Measurements from ENCODE around the gene EML6.
"Not testable (repeated sequence)": the region's sequence is repeated elsewhere in the genome, so short reads cannot be mapped to it uniquely, and the experiment has no call there.

EML6 gene

DNA sequence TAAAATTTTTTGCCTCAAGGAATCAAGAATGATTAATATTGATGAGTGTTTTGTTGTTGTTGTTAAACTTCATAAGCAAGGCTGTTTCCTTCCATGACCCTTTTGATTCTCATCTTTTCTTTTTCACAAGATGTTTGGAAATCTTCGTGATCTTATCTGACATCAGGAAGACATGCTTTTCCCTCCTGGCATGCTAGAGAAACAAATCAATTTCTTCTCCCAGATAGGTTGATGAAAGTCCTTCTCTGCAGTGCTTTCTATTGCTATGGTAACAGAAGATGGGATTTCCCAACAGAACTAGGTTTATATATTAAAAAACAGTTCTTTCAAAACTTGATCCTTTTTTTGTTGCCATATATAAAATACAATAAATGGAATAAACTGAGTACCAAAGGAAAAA lies 85.2 kb downstream of the EML6 start:
- DNase-seq, result no peak

DNA sequence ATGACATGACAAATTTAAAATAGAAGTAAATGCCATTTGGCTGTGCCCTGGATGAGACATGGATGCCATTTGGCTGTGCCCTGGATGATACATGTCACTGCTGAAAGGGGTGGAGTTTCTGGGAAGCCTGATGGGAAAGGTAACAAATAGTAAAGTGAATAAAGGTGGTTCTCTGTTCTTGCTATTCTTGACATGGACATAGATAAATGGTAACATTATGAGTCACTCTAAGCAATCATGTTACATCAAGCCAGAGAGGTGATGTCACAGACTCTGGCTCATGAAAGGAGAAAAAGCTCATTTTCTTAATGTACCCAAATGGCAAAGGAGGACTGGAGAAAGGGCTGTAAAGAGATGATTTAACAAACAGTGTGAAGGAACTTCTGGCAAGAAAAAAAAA lies 86.4 kb downstream of the EML6 start:
- DNase-seq, result no peak

DNA sequence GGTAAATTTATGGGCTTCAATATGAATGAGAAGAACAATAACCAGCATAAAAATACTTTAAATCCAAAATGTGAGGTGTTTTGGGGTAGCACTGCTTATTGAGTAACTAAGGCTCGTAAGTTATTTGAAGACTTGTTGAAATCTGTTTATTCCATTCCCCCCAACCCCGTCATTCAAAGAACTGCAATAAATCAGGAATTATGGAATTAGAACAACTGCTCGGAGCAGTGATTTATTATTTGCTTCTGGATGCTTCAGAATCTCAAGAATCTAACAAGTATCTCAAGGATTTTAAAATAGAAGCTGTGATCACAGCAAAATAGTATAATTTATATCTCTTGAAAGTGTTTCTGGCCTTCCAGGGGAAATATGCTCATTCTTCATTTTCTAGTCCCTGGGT lies 86.8 kb downstream of the EML6 start:
- DNase-seq, result no peak

DNA sequence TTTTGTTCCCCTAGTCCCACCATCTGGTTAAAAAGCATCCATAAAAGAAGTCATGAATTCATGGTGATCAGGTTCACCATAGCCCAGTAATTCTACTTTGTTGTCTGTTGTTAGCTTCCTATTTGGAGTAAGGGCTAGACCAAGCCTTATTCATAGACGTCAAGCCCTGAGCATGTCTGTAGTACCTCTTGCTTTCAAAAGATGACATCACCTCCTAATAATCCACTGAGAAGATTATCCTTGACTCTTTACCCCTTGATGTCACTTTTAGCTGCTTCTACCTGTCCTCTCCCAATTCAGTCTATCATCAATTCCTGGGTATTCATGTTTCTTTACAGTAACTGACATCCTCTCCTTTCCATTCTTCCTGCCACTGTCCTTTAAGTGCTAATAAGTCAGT lies 90.1 kb downstream of the EML6 start:
- no peak for DNase-seq

DNA sequence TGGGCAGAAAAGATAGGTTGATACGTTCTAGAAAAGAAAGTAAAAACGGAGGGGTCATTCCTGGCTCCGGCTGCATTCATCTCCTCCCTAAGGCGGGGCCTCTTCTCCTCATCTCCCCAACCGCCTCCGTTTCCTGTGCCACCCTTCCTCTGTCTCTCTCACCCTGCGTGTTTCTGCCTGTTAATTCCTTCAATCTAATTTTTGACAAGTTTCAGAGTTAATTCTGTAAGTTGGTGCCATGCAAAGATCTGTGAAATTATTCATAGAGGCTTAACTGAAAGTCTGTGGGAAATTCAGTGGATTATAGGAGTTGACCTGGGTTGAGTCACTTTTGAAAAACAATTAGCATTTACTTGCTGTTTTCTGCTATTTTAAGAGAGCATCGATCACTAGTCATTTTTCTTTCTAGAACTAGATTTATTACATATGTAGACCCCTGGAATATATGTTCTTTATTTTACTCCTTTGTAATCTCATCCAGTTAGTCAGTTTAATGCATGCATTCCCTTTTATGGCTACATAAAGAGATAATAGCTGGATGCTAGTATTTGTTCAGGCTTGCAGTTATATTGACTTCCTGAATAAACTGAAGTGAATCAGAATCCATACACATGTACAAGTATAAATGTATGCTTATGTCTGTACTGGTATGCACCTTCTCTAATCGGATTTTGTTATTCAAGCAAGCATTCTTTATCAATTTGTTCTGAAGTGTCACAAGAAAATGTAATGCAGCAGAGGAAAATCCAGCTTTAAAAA lies 91.1 kb downstream of the EML6 start:
- DNase-seq, result no peak

DNA sequence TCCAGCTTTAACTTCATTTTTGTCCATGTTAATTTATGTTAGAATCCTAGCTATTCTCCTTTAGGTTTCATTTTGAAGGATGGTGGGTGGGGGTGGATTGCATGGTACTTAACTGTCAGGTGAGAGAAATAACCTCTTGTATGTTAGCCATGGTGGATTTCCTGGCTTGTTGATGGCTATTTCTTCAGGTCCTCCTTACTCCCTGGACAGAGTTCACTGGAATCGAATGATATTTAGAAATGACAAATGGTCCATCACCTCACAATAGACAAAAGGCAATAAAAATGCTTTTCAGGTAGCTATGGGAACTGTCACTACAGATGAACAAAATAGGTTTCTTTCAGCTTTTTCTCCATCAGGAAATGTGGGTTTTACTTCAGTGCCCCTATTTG lies 91.7 kb downstream of the EML6 start:
- DNase-seq, result no peak

DNA sequence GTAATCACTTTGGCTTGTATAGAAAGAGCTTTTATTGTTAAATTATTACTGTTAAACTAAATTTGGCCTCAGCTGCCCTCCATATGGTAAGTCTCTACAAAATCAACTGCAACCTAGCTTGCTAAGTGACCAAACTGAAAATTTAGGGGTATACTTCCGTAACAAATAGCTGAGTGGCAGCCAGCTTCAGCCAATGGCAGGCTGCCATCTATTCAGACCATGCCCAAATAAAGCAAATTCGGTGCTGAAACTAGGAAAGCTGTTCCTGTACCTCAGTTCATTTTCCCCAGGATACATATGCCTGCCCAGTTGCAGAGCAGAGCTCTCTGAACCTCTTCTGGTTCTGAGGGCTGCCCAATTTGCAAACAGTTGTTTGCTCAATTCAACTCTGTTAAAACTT lies 94.8 kb downstream of the EML6 start:
- no peak for DNase-seq

DNA sequence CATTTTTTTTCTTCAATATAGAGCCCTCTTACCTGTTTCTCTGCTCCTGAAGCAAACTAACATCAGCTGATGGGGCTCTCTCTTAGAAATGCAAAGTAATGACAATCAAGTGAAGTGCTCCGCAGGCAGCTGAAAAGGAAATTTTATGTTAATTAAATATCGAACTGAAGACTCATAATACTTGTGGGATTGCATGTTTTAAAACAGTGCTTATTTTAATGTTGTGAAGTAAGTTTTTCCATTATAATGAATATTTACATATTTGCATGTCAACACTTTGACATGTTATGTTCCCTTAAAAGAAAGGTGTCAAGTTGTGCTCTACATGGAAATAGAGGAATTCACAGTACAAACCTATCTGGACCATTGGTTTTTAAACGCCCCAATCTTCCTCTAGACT lies 97.1 kb downstream of the EML6 start:
- no peak for DNase-seq

DNA sequence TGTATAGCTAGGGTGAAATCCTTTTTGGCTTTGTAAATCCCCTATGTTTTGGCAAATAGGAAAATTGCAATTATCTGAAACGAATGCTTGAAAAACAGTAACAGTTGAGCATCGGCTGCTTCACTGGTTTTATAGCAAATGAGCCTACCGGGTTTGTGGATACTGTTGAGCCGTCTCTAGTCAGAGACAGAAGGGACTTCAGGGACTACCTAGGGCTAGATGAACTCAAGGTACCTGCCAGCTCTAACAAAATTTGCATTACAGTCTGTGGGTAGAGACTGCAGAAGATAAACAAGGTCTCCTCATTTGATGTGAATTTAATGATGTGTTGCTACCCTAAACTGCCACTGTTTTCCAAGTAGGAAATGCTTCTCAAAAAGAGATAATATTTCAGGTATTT lies 101.1 kb downstream of the EML6 start:
- no peak for DNase-seq

DNA sequence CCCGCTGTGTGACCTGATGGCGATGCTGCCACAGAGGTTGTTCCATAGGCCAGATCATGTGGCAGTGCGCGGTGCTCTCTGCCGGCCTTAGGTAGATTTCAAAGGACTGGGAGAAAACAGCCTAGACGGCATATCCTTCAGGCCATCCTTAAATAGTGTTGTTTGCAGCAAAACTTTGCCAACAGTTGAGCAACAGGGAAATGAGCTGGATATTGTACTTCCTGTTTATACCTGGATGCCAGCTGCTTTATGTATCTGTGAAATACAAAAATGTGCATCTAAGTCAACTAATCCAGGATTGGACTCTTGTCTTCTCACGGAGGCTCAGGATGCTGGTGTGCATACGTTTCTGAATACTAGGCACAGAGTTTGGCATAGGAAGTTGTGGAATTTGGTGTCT lies 107.1 kb downstream of the EML6 start:
- no peak for DNase-seq

DNA sequence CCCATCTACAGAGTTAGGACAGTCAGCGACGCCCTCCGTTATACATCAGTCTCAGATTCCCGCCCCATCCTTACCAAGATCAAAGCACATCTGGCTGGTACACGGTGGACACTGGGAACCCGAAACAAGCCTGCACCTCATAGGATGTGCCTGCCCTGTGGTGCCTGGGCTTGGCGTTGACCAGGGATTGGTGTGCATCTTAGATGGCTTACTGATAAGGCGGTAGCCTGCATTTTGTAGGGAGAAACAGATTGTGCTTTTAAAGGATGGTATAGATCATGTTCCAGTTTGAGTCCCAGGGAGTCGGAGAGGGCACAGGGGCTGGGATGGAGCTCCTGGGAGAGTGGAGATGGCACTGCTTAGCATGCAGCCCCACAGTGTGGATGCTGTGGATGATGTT lies 108.0 kb downstream of the EML6 start:
- no peak for DNase-seq

DNA sequence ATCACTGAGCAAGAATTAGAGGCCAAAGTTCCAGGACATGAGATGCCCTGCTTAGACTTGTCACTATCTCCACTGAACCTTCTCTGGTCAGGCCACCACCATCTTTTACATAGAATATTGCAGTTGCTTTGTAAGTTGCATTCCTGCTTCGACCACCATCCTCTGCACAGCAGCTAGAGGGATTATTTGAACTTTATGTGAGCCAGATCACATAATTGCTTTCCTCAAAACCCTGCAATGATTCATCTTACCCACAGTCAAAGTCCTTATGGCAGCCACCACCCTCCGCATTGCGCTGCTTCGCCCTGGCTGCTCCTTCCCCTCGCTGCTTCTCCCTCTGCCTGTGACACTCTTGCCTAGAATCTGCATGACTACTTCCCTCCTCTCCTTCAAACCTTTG lies 111.3 kb downstream of the EML6 start:
- no peak for DNase-seq

DNA sequence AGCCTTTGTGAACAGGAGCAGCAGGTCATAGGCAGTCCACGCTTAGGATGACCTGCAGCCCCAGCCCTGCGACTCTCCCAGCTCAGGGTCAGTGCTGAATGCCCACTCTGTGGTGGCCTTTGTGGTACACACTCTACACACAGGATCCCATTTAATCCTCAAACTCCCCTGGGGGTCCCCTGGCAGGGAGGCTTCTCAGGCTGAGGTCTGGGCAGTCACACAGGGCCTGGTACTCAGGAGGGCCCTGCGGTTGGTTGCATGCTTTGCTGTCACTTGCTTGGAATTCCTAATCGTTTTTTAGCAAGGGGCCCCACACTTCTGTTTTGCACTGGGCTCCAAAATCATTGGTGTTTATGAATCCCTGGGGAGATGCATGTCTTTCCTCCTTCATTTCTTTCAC lies 113.0 kb downstream of the EML6 start:
- DNase-seq, result no peak

DNA sequence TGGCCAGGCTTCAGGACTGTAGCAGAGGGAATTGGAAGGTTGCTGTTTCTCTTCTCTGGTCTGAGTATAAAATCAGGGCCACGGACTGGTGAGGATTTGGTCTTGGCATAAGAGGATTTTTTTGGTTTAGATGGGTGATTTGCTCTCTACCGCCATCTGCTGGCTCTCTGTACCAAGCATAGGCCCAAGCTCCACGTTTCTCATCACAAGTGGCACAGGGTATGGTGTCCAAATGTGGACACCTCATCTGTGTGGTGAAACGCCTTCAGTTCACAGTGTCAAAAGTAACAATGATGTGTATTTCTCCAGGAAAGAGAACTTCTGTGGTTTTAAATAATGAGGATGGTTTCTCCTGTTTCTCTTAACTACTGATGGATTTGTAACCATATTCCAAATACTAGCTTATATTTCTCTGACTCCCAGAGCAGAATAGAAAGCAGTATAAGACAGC lies 115.1 kb downstream of the EML6 start:
- DNase-seq, result peak; percentile 37

DNA sequence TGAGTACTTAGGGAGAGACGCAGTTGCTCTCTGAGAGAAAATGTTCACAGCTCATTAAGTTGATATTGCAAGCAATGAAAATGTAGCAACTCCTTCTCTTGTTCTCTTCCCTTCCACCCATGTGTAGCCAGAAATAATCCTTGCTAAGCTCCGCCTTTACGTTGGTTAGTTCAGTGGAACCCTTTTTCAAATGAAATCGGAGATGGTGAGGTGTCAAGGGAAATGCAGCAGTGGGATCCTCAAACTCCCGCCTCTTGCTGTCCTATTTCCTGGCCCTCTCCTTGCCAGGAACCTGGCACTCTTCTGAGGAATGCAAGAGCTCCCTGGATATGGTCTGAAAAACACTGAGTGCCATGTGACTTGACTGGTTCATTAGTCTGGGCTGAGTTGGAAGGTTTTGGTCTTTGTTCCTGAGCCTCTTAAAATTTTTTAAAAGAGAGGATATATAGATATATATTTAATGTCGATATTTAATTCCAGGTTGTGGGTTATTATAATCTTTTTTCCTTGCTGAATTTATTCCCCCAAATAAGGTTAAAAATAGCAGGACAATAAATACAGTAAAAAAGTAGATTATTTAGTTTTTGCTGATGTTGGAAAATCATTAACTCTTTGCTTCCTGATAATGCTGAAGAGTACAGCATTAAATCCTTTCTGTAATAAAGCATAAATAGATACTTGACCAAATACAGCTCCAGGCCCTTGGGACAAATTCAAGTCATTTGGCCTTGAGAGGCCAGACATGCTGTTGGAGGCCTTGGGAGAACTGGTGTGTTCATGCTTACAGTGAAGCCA lies 116.2 kb downstream of the EML6 start:
- DNase-seq, result no peak

DNA sequence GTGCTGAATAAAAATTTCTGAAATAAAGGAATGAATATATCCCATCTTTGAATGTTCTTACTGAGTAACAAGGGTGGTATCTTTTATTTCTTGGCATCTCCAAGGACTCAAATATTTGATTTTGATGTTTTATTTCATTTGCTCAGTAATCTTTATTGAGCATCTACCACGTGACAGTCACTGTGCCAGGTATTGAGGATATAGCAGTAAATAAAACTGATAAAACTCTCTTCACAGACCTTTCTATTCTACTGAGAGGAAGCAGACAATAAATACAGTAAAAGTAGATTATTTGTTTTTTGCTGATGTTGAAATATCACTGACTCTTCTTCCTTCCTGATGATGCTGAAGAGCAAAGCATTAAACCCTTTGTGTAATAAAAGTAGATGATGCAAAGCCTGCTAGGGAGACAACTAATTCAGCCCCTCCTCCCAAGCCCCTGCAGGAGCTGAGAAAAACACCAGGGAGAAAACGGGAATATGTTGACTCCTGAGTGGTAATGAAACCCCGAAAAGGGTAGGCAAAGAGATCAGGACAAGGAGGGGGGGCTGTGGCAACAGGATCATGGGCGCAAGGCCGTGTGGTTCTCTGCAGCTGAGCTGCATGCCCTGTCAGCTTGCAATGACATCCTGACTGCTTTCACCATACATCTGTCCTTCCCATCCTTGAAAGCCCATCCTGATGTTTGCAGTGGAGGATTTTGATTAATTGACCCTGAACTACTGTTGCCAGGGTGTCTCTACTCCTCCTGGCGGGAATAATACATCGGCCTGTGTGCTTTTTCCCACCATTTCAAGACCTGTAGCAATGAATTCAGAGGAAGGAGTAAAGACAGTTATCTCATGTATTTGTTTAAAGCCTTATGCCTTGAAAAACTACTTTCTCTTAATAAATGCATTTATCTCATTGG lies 117.4 kb downstream of the EML6 start:
- no peak for DNase-seq

DNA sequence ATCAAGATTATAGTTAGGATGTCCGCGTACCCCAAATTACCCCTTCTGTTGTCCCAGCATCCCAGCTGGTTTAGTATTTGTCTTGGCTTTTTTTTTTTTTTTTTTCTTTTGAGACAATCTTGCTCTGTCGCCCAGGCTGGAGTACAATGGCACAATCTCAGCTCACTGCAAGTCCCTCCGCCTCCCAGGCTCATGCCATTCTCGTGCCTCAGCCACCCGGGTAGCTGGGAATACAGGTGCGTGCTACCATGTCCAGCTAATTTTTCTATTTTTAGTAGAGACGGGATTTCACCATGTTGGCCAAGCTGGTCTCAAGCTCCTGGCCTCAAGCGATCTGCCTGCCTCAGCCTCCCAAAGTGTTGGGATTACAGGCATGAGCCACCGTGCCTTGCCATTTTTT lies 118.0 kb downstream of the EML6 start:
- not testable (repeated sequence) for DNase-seq

DNA sequence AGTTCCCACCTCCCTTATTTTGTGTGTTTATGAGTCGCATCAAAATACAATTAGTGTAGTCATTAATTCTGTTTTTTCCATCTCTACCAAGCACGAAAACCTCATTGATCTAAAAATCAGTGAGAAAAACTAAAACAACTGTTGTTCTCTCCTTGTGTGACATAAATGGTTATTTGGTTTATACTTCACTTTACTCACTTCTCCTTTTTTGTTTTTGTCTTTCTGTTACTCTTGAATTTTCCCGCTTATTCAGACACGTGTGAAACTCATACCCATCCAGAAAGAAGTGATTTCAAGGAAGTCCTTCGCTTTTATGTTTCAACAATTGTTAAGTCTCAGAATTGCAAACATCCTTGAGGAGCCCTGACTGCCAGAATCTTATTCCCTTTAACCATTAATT lies 121.6 kb downstream of the EML6 start:
- DNase-seq, result no peak

DNA sequence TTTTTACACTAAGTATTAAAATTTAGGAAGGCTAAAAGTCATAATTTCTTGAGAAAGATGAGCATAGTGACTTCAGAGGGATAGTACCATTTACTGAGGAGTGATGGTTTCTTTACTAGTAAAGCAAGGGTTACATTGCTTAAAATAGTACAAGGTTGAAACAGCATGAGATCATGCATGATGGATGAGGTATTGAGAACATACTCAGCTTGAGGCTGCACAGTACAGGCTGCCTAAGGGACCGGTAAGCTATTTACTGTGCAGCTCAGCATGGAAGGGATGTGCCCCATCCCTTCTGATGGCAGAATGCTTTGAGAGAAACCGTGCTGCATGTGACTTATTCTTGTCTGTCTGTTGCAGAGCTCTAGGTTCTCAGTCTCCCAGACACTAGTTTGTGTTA lies 122.1 kb downstream of the EML6 start:
- DNase-seq, result no peak

DNA sequence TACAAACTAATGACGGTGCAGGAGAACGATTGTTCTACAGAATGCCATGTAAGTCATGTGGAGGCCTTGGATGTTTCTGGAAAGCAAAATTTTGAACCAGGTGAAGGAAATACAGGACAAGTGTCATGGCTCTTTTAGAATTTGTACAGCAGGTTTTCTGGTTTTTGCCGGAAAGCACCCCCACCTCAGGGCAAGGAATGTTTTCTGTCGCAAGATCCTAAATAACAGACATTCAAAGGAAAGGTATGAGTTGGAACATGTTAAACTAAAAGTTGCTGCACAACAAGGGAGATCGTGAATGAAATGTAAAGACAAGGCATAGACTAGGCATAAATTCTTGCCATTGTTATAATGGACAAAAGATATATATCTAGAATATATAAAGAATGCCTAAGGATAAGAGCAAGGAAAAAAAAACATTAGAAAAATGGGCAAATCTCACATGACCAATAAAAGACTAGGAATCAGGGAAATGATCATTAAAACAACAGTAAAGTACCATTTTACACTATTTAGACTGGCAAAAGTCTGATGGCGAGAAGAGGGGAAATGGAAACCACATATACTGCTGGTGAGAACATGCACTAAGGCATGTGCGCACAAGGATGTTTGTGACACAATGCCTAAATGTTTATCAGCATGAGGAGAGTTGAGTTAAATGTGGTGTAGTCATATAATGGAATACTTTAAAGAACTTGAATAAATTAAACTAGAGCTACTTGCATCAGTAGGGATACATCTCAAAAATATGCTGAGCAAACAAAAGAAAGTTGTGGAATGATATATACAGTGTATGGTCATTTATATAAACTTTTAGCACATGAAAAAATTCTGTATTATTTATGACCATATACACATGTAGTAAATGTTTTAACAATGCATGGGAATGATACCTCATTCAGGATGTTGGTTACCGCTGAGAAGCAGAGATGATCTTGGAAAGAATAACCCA lies 127.0 kb downstream of the EML6 start:
- DNase-seq, result no peak

DNA sequence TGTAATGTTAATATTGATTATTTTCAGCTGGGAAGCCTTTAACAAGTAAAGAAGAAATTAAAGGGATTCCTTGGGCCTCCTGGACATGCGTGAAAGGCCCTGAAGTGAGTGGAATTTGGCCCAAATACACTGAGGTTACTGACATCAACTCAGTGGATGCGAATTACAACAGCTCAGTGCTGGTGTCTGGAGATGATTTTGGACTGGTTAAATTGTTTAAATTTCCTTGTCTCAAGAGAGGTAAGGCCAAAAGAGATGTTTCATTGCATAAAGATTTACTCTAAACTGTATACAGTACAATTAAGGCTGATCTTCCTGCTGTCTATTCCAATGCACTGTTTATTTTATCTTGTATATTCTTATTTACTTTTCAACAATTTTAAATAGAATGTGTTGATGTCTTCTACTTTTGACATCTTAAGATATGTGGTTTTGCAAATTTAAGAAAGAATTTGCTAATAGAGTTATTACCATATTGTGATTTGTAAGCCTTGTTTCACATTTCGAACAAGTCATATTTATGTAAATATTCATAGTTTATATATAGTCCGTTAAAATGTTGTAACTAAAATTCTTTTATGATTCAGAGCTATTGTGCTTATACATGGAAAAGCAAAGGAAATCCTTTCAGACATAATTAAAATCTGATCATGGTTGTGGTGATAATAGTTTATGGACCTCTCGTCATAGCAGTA lies 130.3 kb downstream of the EML6 start:
- no peak for DNase-seq

DNA sequence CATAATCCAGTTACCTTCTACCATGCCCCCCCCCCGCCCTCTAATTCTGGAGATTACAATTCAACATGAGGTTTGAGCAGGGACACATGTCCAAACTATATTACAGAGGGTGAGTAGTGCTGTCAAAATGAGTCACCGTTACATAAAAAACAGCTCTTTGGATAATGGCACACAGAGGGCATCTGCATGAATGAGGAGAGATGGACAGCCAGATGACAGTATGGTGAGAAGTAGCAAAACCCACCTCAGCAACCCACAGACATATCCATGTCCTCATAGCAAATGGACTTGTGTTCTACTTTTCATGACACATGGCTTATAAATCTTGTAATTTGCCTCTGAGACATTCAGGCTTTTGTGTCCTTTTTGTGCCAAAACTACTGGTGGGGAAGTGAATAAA lies 132.0 kb downstream of the EML6 start:
- no peak for DNase-seq

Measured in NCI-H2171 (cell line).